Measurements from ENCODE around the gene SPDYE5.

SPDYE5 gene

DNA sequence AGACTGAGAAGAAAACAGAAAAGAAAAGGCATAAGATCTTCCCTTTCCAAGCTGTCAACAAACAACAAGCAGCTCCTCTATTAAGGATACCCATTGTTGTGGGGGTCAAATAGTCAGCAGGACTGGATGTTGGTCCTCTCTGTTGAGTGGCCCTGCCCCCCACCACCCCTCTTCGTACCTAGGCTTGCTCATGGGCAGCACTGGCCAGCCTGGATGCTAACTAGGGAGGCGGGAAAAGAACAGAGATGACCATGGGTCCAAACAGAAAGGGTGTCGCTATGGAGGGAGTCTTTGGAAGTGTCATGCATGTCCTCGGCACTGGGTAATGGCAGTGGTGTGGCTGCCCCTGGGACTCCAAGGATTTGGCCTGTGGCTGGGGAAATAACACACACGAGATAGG is 45.6 kb downstream of the SPDYE5 start:
- DNase-seq: no peak

- no peak for DNase-seq
Measured at GRCh38 chr7:75546237-75547015, 54.3 kb downstream of the SPDYE5 start.
